Ishikawa (cell line): ENCODE measurements around the gene SSH2.

ENCODE experiments used
- CREB1 ChIP-seq: IDR thresholded peaks from 2 replicates; pipeline ENCODE4 v1.6.1; 2012; ENCODE audit warnings: low read depth
- RAD21 ChIP-seq: IDR thresholded peaks from 2 replicates; pipeline ENCODE4 v1.6.1; 2012; ENCODE audit warnings: low read depth
- TAF1 ChIP-seq: IDR thresholded peaks from 2 replicates; pipeline ENCODE4 v1.6.1; 2012; ENCODE audit warnings: low read depth, mild to moderate bottlenecking
- TCF12 ChIP-seq: IDR thresholded peaks from 2 replicates; pipeline ENCODE4 v1.6.1; 2012; ENCODE audit warnings: low read depth
- YY1 ChIP-seq: IDR thresholded peaks from 2 replicates; pipeline ENCODE4 v1.6.1; 2012; ENCODE audit warnings: low read depth
- TF ChIP-seq, protein P1 (sequence below): IDR thresholded peaks from 2 replicates; pipeline ENCODE4 v1.6.1; 2012; ENCODE audit warnings: low read depth, mild to moderate bottlenecking

DNA sequence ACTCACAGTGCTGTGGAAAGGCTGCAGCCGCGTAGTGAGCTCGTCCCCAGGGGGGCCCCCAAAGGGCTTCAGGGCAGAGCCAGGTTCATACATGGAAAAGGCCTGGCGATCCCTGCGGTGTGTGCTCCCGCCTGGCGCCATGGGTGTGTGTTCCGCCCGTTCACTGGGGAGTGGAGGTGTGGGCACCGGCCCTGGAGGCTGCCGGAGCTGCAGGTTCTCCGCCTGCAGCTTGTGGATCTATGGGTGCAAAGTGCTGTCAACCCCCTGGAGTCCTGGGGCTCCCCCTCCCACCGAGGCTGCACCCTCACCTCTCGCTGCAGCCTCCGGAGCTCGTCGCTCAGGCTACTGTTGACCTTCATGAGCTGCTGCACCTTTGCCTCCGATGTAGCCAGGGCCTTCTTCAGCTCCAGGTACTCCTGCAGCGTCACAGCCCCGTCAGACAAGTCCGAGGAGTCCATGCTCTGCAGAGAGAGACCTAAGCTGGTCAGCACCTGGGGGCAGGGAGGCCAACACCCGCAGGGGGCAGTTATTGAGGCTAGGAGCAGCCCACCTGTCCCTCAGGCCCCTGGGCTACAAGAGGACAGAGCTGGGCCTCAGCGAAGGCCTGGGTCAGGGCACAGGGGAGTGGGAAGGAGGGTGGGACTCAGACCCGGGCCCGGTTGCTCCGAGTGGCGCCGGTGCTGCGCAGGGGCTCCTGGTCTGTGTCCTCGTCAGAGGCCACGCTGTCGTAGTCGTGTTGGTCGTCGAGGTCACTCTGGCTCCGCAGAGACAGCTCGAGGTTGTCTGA lies 353.6 kb downstream of the SSH2 start:
- no peak for TF ChIP-seq RAD21
- no peak for TF ChIP-seq CREB1
- no peak for TF ChIP-seq TCF12
- TF ChIP-seq TAF1 = no peak
- TF ChIP-seq, protein P1, sequence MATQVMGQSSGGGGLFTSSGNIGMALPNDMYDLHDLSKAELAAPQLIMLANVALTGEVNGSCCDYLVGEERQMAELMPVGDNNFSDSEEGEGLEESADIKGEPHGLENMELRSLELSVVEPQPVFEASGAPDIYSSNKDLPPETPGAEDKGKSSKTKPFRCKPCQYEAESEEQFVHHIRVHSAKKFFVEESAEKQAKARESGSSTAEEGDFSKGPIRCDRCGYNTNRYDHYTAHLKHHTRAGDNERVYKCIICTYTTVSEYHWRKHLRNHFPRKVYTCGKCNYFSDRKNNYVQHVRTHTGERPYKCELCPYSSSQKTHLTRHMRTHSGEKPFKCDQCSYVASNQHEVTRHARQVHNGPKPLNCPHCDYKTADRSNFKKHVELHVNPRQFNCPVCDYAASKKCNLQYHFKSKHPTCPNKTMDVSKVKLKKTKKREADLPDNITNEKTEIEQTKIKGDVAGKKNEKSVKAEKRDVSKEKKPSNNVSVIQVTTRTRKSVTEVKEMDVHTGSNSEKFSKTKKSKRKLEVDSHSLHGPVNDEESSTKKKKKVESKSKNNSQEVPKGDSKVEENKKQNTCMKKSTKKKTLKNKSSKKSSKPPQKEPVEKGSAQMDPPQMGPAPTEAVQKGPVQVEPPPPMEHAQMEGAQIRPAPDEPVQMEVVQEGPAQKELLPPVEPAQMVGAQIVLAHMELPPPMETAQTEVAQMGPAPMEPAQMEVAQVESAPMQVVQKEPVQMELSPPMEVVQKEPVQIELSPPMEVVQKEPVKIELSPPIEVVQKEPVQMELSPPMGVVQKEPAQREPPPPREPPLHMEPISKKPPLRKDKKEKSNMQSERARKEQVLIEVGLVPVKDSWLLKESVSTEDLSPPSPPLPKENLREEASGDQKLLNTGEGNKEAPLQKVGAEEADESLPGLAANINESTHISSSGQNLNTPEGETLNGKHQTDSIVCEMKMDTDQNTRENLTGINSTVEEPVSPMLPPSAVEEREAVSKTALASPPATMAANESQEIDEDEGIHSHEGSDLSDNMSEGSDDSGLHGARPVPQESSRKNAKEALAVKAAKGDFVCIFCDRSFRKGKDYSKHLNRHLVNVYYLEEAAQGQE = no peak
- no peak for TF ChIP-seq YY1
